ENCODE results near the gene DIDO1.

Gene DIDO1

GRCh38 chr20:62834967-62835730 is 91.2 kb downstream of the DIDO1 start:
- DNase-seq (ENCODE audit: low read depth) = no peak

GRCh38 chr20:62832951-62833391 is 93.3 kb downstream of the DIDO1 start:
- no peak for DNase-seq (ENCODE audit: low read depth)

- no peak for DNase-seq (ENCODE audit: low read depth)
Observed at GRCh38 chr20:62832212-62832922, 93.9 kb downstream of the DIDO1 start.

- no peak for DNase-seq (ENCODE audit: low read depth)
Observed at GRCh38 chr20:62831854-62832211, 94.5 kb downstream of the DIDO1 start.

- no peak for DNase-seq (ENCODE audit: low read depth)
Observed at GRCh38 chr20:62831361-62831788, 94.9 kb downstream of the DIDO1 start.

GRCh38 chr20:62830821-62831220 is 95.5 kb downstream of the DIDO1 start:
- no peak for DNase-seq (ENCODE audit: low read depth)

- no peak for DNase-seq (ENCODE audit: low read depth)
Observed at GRCh38 chr20:62830251-62830650, 96.1 kb downstream of the DIDO1 start.

- DNase-seq (ENCODE audit: low read depth) = no peak
Observed at GRCh38 chr20:62829231-62830230, 96.8 kb downstream of the DIDO1 start.

- no peak for DNase-seq (ENCODE audit: low read depth)
Observed at GRCh38 chr20:62828511-62829230, 97.6 kb downstream of the DIDO1 start.

GRCh38 chr20:62828051-62828450 is 98.3 kb downstream of the DIDO1 start:
- DNase-seq (ENCODE audit: low read depth) = no peak

Data from stimulated activated CD8-positive, alpha-beta memory T cell treated with anti-CD3 and anti-CD28 coated beads, Interleukin-15, amount 100 ng/mL, for 24 hours (primary cell).